ENCODE data around the gene PON1. TPM values are rescaled to one million over a fixed set of nuclear protein-coding genes. Genes with fewer than 3 reads are reported as not detected.

The PON1 gene
- total RNA-seq, 4 donors from 2014 or later = not detected

DNA sequence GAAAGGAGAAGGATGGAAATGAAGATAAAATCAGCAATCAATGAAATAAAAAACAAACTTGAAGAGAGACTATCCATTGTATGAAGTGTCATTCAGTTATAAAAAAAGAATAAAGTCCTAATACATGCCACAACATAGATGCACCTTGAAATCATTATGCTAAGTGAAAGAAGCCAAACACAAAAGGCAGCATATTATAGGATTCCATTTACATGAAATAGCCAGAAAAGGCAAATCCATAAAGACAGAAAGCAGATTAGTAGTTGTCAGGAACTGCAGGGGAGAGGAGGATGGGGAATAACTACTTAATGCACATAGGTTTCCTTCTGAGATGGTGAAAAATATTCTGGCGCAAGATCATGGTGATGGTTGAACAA is 6.6 kb upstream of the PON1 start:
- H3K27me3 ChIP-seq = no peaks in the 10 kb centered on the region

GRCh38 chr7:95330204-95330960 is 6.0 kb upstream of the PON1 start:
- no peak overlapping the region for H3K27ac ChIP-seq
- peaks cover 0 to 3% (median 0%) of the 10 kb centered on the region in 4 donors for H3K4me1 ChIP-seq
- no peak for TF ChIP-seq POLR2A (IDR thresholded peaks at IDR 0.05)
- no peak for TF ChIP-seq CTCF (IDR thresholded peaks at IDR 0.05)
- H3K27me3 ChIP-seq = no peaks in the 10 kb centered on the region
- H3K4me3 ChIP-seq = peak overlapping the region in 3 of 4 donors; percentile 11 to 44 (median 35)
- H3K9me3 ChIP-seq = no peaks in the 10 kb centered on the region
- no peaks in the 10 kb centered on the region for H3K36me3 ChIP-seq
- no peak for DNase-seq

More for the DNA sequence above, 6.6 kb upstream of the PON1 start:
- no peak overlapping the region for H3K27ac ChIP-seq
- peak overlapping the region in 3 of 4 donors; percentile 11 to 44 (median 35) for H3K4me3 ChIP-seq
- H3K4me1 ChIP-seq = peaks cover 0 to 3% (median 0%) of the 10 kb centered on the region in 4 donors
- no peaks in the 10 kb centered on the region for H3K9me3 ChIP-seq
- no peak for TF ChIP-seq POLR2A (IDR thresholded peaks at IDR 0.05)
- no peak for DNase-seq
- no peaks in the 10 kb centered on the region for H3K36me3 ChIP-seq

DNA sequence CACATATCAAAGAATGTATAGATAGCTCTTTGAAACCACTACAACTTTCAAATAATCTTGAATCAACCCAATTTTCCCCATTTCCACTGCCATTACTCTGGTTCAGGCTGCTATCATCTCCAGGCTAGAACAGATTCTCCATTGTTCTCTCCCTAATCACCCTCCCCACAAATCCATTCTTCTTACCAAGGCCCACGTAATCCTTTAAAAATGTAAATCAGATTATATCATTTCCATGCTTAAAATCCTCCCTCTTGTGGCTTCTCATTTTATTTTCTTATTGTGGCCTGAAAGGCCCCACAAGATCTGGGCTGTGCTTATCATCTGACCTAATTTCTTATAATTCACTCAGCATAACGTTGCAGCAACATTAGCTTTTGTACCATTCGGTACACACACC is 3.0 kb upstream of the PON1 start:
- peaks cover 0 to 4% (median 2%) of the 10 kb centered on the region in 4 donors for H3K4me1 ChIP-seq
- H3K4me3 ChIP-seq = no peak overlapping the region
- H3K9me3 ChIP-seq = no peaks in the 10 kb centered on the region
- no peaks in the 10 kb centered on the region for H3K36me3 ChIP-seq
- no peak for DNase-seq
- H3K27ac ChIP-seq = no peak overlapping the region
- TF ChIP-seq POLR2A (IDR thresholded peaks at IDR 0.05) (no peak), CTCF (IDR thresholded peaks at IDR 0.05) (no peak)
- no peaks in the 10 kb centered on the region for H3K27me3 ChIP-seq

- H3K9me3 ChIP-seq = no peaks in the 10 kb centered on the region
- H3K36me3 ChIP-seq = no peaks in the 10 kb centered on the region
- peak overlapping the region in 1 of 4 donors; percentile 26 for H3K4me3 ChIP-seq
- no peaks in the 10 kb centered on the region for H3K27me3 ChIP-seq
- H3K4me1 ChIP-seq = peaks cover 0 to 4% (median 0%) of the 10 kb centered on the region in 4 donors
- TF ChIP-seq CTCF (IDR thresholded peaks at IDR 0.05) = no peak
- no peak for TF ChIP-seq POLR2A (IDR thresholded peaks at IDR 0.05)
- no peak overlapping the region for H3K27ac ChIP-seq
- no peak for DNase-seq
Observed at GRCh38 chr7:95323410-95324129, 762 bp downstream of the PON1 start.

GRCh38 chr7:95322854-95323253 is 1.5 kb downstream of the PON1 start:
- no peak for DNase-seq
- Histone ChIP-seq H3K27me3 (no peaks in the 10 kb centered on the region), H3K9me3 (no peaks in the 10 kb centered on the region), H3K36me3 (no peaks in the 10 kb centered on the region), H3K4me1 (peaks cover 0 to 4% (median 0%) of the 10 kb centered on the region in 4 donors), H3K27ac (no peak overlapping the region), H3K4me3 (no peak overlapping the region)
- TF ChIP-seq POLR2A (IDR thresholded peaks at IDR 0.05) (no peak), CTCF (IDR thresholded peaks at IDR 0.05) (no peak)

DNA sequence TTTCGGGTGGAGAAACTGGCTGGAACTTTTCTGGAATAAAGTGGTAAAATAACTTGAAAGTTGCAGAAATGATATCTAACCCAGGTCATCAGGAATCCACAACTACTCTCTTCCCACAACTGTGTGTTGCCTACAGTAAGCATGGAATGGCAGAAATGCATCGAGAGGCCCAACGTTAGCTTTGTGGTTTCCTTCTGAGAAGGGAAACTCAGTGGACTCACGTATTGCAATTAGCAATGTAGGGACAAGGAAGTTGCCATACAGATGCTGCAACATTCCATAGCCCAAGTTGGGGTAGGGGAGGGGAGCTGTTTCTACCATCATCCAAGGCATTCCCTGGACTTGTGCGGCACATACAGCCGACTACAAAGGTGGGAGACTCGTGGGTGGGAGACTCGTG is 1.9 kb downstream of the PON1 start:
- Histone ChIP-seq H3K9me3 (no peaks in the 10 kb centered on the region), H3K36me3 (no peaks in the 10 kb centered on the region), H3K4me3 (no peak overlapping the region), H3K27ac (no peak overlapping the region), H3K27me3 (no peaks in the 10 kb centered on the region), H3K4me1 (peaks cover 0 to 4% (median 0%) of the 10 kb centered on the region in 4 donors)
- no peak for TF ChIP-seq CTCF (IDR thresholded peaks at IDR 0.05)
- no peak for TF ChIP-seq POLR2A (IDR thresholded peaks at IDR 0.05)
- DNase-seq = no peak
